Glutamatergic neuron (in vitro differentiated cells): ENCODE data around the gene DTNA. TPM values are rescaled to one million over a fixed set of nuclear protein-coding genes. Genes with fewer than 3 reads are reported as not detected.

Experiments used
- DNase-seq: peaks from one replicate; pipeline ENCODE4 v3.0.0; 2022
- H3K27ac Mint-ChIP-seq: one replicate; pipeline ENCODE4 v1.8.0; 2020; ENCODE audit warnings: mild to moderate bottlenecking, mixed read lengths, inconsistent platforms; ENCODE audit not compliant: unreplicated experiment
- H3K27me3 Mint-ChIP-seq: one replicate; pipeline ENCODE4 v1.8.0; 2020; ENCODE audit warnings: mild to moderate bottlenecking, moderate library complexity, mixed read lengths, inconsistent platforms; ENCODE audit not compliant: unreplicated experiment
- H3K36me3 Mint-ChIP-seq: one replicate; pipeline ENCODE4 v1.8.0; 2020; ENCODE audit warnings: mild to moderate bottlenecking, mixed read lengths, inconsistent platforms; ENCODE audit not compliant: unreplicated experiment
- H3K4me1 Mint-ChIP-seq: one replicate; pipeline ENCODE4 v1.8.0; 2020; ENCODE audit warnings: mild to moderate bottlenecking, low read depth, mixed read lengths, inconsistent platforms; ENCODE audit not compliant: unreplicated experiment
- H3K4me3 Mint-ChIP-seq: one replicate; pipeline ENCODE4 v1.8.0; 2020; ENCODE audit warnings: mild to moderate bottlenecking, mixed read lengths, inconsistent platforms; ENCODE audit not compliant: unreplicated experiment
- H3K9me3 Mint-ChIP-seq: one replicate; pipeline ENCODE4 v1.8.0; 2020; ENCODE audit warnings: mild to moderate bottlenecking, moderate library complexity, mixed read lengths, inconsistent platforms; ENCODE audit not compliant: unreplicated experiment
- total RNA-seq: library from RNA; stranded (reverse); fragmentation: NEBNext Ultra II Directional; extraction: Animal tissue kit (Norgen Biotek cat#: 25700); gene quantifications from one replicate; pipeline ENCODE4 v1.2.1, GENCODE V29; 2021; ENCODE audit not compliant: unreplicated experiment
- TF ChIP-seq, protein P1 (sequence below): fragments of 200-600 bp; sonication (generic); IDR thresholded peaks from one replicate; pipeline ENCODE4 v1.5.0; 2021; ENCODE audit not compliant: partially characterized antibody, unreplicated experiment

DTNA gene
- total RNA-seq, 1 donor from 2014 or later, result 29.5 TPM

DNA sequence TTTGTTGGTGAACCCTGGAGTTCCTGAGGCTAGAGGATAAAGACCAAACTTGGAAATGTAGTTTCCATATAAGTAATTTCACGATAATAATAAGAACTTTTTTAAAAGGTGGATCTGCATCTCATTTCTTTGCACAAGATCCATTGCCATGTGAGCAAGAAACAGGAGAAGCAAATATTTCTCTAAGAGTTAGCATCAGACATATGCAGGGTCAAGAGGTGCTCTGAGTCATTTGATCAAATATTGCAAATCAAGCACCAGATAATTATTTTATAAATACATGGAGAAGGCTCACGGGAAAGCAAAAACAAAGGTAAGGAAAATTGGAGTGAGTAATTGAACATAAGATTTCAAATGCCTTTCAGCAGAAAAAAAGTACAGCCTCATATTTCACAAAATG lies 118.0 kb downstream of the DTNA start:
- H3K27ac Mint-ChIP-seq, result no peak overlapping the region
- no peak for DNase-seq
- H3K9me3 Mint-ChIP-seq, result no peaks in the 10 kb centered on the region
- H3K27me3 Mint-ChIP-seq, result no peaks in the 10 kb centered on the region
- no peak overlapping the region for H3K4me3 Mint-ChIP-seq
- no peaks in the 10 kb centered on the region for H3K4me1 Mint-ChIP-seq
- TF ChIP-seq, protein P1, sequence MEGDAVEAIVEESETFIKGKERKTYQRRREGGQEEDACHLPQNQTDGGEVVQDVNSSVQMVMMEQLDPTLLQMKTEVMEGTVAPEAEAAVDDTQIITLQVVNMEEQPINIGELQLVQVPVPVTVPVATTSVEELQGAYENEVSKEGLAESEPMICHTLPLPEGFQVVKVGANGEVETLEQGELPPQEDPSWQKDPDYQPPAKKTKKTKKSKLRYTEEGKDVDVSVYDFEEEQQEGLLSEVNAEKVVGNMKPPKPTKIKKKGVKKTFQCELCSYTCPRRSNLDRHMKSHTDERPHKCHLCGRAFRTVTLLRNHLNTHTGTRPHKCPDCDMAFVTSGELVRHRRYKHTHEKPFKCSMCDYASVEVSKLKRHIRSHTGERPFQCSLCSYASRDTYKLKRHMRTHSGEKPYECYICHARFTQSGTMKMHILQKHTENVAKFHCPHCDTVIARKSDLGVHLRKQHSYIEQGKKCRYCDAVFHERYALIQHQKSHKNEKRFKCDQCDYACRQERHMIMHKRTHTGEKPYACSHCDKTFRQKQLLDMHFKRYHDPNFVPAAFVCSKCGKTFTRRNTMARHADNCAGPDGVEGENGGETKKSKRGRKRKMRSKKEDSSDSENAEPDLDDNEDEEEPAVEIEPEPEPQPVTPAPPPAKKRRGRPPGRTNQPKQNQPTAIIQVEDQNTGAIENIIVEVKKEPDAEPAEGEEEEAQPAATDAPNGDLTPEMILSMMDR, result no peak
- no peaks in the 10 kb centered on the region for H3K36me3 Mint-ChIP-seq

DNA sequence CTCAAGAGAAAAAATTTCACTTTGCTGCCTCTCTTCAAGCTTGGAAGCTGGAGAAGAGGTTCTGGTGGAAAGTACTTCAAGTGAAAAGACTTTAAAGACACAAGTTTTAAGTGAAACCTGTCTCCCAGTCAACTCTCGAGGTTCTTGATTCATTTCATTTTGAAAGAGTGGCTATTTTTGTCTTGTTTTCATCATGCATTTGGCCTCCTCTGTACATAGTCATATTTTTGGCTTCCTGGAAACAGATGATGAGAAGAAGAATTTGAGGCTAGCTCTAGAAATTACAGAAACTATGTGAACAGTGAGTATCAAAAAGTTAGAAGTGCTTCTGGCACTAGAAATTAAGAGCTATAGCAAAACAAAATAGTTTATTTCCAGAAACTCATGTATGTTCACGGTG lies 124.8 kb downstream of the DTNA start:
- TF ChIP-seq, protein P1, result no peak
- Mint-ChIP-seq H3K27ac (no peak overlapping the region), H3K4me1 (no peaks in the 10 kb centered on the region), H3K9me3 (no peaks in the 10 kb centered on the region), H3K27me3 (no peaks in the 10 kb centered on the region), H3K36me3 (peaks cover 5% of the 10 kb centered on the region), H3K4me3 (no peak overlapping the region)
- DNase-seq, result no peak

DNA sequence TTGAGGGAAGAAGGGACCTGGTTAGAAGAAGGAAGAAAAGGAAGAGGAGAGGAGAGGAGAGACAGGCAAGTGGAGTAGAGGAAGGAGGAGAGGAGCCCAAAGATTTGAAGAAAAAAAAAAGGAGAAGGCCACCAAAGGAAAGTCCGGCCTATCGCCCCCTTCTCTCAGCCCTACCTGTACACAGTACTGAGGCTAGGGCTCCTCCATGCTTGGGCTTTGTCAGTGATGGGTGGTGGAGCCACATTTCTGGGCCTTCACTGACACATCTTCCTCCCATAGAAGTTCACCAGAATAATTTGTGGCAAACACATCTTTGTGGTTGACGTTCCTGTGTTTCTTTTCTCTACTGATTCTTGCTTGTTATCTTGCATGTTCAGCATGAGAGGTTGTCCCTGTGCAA lies 125.4 kb downstream of the DTNA start:
- H3K27ac Mint-ChIP-seq, result no peak overlapping the region
- peaks cover 1% of the 10 kb centered on the region for H3K27me3 Mint-ChIP-seq
- no peak overlapping the region for H3K4me3 Mint-ChIP-seq
- peaks cover 5% of the 10 kb centered on the region for H3K36me3 Mint-ChIP-seq
- H3K4me1 Mint-ChIP-seq, result no peaks in the 10 kb centered on the region
- TF ChIP-seq, protein P1, result no peak
- no peak for DNase-seq
- H3K9me3 Mint-ChIP-seq, result no peaks in the 10 kb centered on the region

DNA sequence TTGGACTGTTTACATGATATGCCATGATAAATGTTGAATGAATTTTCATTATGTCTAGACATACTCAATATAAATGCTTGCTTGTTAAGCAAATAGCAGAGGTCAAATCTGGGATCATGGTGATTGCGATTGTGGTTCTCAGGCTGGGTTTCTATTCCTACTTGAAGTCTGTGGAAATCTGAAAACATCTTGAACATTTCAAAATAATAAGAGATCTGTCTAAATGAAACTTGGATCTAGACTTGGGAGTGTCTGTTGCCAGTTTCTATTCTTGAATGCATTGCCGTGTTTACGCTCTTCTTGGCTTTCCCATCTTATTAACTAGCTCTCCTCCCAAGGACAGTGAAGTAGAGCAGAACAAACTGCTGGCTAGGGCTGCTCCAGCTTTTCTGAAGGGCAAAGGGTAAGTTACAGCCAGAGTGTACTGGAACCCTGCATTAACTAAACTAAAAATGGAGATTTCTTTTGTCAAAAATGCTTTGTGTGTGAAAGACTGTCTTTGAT lies 127.7 kb downstream of the DTNA start:
- TF ChIP-seq, protein P1, result no peak
- H3K36me3 Mint-ChIP-seq, result peaks cover 5% of the 10 kb centered on the region
- no peaks in the 10 kb centered on the region for H3K4me1 Mint-ChIP-seq
- no peak for DNase-seq
- no peak overlapping the region for H3K27ac Mint-ChIP-seq
- H3K4me3 Mint-ChIP-seq, result no peak overlapping the region
- peaks cover 4% of the 10 kb centered on the region for H3K27me3 Mint-ChIP-seq
- no peaks in the 10 kb centered on the region for H3K9me3 Mint-ChIP-seq

DNA sequence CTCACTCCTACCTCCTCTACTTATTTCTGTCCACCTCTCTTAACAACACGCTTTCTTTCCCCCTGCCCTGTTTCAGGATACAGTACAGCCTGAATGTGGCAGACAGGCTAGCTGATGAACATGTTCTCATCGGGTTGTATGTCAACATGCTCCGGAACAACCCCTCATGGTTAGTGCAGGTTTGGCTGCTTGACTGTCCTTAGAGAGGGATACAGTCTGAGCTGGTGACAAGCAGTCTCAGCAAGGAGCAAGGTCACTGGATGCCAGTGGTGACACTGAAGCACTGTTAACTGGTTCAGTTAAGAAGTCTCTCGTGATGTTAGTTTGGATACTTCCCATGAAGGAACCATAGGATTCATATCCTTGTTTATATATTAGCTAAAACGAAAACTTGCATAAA lies 128.6 kb downstream of the DTNA start:
- H3K36me3 Mint-ChIP-seq, result peaks cover 5% of the 10 kb centered on the region
- peaks cover 4% of the 10 kb centered on the region for H3K27me3 Mint-ChIP-seq
- no peak overlapping the region for H3K27ac Mint-ChIP-seq
- TF ChIP-seq, protein P1, result no peak
- DNase-seq, result no peak
- H3K9me3 Mint-ChIP-seq, result no peaks in the 10 kb centered on the region
- no peaks in the 10 kb centered on the region for H3K4me1 Mint-ChIP-seq
- H3K4me3 Mint-ChIP-seq, result no peak overlapping the region
